ENCODE data around the gene RPRD1B.

Gene RPRD1B

DNA sequence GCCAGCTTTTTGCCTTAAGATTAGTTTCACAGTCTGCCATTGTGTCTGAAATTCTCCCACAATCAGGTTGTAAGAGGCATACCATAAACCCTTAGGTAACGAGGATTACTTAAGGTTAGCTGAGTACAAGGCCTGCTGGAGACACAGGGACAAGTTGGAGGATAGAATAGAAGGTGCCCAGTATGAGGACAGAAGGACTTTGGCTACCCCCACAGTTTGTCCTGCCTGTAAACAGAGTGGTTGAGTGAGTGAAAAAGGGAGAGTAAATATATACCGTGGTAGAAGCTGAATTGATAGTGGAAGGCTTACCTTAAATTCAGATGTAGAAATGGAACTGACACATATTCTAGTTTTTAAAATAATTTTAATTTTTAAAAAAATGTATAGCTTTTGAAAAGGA is 19.3 kb downstream of the RPRD1B start:
- H3K4me3 ChIP-seq (ENCODE audit: low read depth, low read length), result no peak overlapping the region

DNA sequence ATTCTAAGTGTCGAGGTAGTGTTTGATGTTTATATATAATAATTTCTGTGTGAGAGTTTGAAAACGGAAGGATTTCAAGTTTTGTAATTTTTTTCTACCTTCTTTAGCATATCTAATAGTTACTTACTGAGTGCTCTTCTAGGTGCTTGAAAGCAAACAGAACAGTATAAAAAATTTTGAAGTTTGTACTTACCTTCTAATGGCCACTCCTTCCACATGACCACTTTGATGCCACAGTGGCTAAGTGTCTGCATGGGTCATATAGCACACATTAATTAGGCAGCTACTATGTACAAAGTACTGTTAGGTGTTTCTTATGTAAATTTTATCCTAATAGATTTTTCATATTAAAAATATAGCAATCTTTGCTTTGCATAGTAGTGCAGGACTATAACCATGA is 21.1 kb downstream of the RPRD1B start:
- Histone ChIP-seq H3K9me3 (ENCODE audit: control insufficient read depth, low read length) (no peaks in the 10 kb centered on the region), H3K4me2 (ENCODE audit: low read length) (no peak overlapping the region), H3K4me1 (peaks cover 3% of the 10 kb centered on the region), H2AFZ (no peak overlapping the region), H3K79me2 (peaks cover 18% of the 10 kb centered on the region), H3K4me3 (ENCODE audit: low read depth, low read length) (no peak overlapping the region), H3K27me3 (ENCODE audit: control insufficient read depth, insufficient read depth, low read length) (no peaks in the 10 kb centered on the region), H3K27ac (no peak overlapping the region), H3K9ac (no peak overlapping the region), H3K36me3 (ENCODE audit: control insufficient read depth, insufficient read depth, low read length) (no peaks in the 10 kb centered on the region)
- TF ChIP-seq, protein P1, sequence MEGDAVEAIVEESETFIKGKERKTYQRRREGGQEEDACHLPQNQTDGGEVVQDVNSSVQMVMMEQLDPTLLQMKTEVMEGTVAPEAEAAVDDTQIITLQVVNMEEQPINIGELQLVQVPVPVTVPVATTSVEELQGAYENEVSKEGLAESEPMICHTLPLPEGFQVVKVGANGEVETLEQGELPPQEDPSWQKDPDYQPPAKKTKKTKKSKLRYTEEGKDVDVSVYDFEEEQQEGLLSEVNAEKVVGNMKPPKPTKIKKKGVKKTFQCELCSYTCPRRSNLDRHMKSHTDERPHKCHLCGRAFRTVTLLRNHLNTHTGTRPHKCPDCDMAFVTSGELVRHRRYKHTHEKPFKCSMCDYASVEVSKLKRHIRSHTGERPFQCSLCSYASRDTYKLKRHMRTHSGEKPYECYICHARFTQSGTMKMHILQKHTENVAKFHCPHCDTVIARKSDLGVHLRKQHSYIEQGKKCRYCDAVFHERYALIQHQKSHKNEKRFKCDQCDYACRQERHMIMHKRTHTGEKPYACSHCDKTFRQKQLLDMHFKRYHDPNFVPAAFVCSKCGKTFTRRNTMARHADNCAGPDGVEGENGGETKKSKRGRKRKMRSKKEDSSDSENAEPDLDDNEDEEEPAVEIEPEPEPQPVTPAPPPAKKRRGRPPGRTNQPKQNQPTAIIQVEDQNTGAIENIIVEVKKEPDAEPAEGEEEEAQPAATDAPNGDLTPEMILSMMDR (IDR thresholded peaks at IDR 0.05), result no peak

More for the DNA sequence above, 19.3 kb downstream of the RPRD1B start:
- Histone ChIP-seq H3K27ac (no peak overlapping the region), H3K4me2 (ENCODE audit: low read length) (no peak overlapping the region), H2AFZ (no peak overlapping the region), H3K36me3 (ENCODE audit: control insufficient read depth, insufficient read depth, low read length) (no peaks in the 10 kb centered on the region), H3K79me2 (peaks cover 15% of the 10 kb centered on the region), H3K4me1 (peaks cover 3% of the 10 kb centered on the region), H3K9me3 (ENCODE audit: control insufficient read depth, low read length) (no peaks in the 10 kb centered on the region), H3K27me3 (ENCODE audit: control insufficient read depth, insufficient read depth, low read length) (no peaks in the 10 kb centered on the region), H3K9ac (no peak overlapping the region)
- TF ChIP-seq, protein P1 (IDR thresholded peaks at IDR 0.05), result no peak

DNA sequence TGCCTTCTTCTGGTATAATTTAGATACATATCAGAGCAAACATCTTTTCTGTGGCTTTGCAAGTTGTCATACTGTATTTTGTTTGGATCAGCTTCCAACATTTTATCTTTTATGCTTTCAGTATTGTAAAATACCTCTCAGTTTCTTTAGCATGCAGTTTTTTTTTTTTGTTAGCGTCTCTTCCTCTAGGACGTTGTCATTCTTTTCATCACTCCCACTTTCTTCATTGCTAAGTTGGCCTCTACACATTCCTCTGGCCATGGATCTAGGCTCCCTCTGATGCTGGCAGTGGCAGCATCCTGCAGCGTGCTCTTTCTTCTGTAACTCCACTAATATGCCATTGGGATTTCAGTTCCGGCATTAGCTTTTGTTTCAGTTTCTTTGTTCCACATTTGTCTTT is 21.7 kb downstream of the RPRD1B start:
- H3K79me2 ChIP-seq, result peaks cover 12% of the 10 kb centered on the region
- no peak overlapping the region for H3K4me3 ChIP-seq (ENCODE audit: low read depth, low read length)
- no peaks in the 10 kb centered on the region for H3K27me3 ChIP-seq (ENCODE audit: control insufficient read depth, insufficient read depth, low read length)
- no peak overlapping the region for H3K27ac ChIP-seq
- H2AFZ ChIP-seq, result no peak overlapping the region
- H3K9me3 ChIP-seq (ENCODE audit: control insufficient read depth, low read length), result no peaks in the 10 kb centered on the region
- peaks cover 3% of the 10 kb centered on the region for H3K4me1 ChIP-seq
- no peaks in the 10 kb centered on the region for H3K36me3 ChIP-seq (ENCODE audit: control insufficient read depth, insufficient read depth, low read length)
- H3K4me2 ChIP-seq (ENCODE audit: low read length), result no peak overlapping the region
- TF ChIP-seq, protein P1 (IDR thresholded peaks at IDR 0.05), result no peak
- no peak overlapping the region for H3K9ac ChIP-seq

DNA sequence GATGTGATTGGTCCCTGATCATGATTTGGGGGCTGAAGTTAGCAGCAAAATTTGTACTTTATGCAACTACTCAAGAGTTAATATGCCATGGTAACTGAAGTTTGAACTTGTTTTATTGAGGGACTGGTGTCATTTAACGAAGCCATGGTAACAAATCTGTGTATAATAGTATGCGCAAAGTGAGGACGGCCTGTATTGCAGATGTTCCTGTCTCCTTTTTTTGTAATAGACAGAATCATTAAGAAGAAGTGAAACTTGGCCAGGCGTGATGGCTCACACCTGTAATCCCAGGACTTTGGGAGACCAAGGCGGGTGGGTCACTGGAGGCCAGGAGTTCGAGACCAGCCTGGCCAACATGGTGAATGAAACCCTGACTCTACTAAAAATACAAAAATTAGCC is 22.3 kb downstream of the RPRD1B start:
- H3K9ac ChIP-seq, result no peak overlapping the region
- H3K27me3 ChIP-seq (ENCODE audit: control insufficient read depth, insufficient read depth, low read length), result no peaks in the 10 kb centered on the region
- no peak overlapping the region for H3K4me3 ChIP-seq (ENCODE audit: low read depth, low read length)
- no peak overlapping the region for H2AFZ ChIP-seq
- no peaks in the 10 kb centered on the region for H3K36me3 ChIP-seq (ENCODE audit: control insufficient read depth, insufficient read depth, low read length)
- no peaks in the 10 kb centered on the region for H3K9me3 ChIP-seq (ENCODE audit: control insufficient read depth, low read length)
- peaks cover 3% of the 10 kb centered on the region for H3K4me1 ChIP-seq
- TF ChIP-seq, protein P1 (IDR thresholded peaks at IDR 0.05), result no peak
- H3K4me2 ChIP-seq (ENCODE audit: low read length), result no peak overlapping the region
- H3K79me2 ChIP-seq, result peaks cover 12% of the 10 kb centered on the region
- no peak overlapping the region for H3K27ac ChIP-seq

DNA sequence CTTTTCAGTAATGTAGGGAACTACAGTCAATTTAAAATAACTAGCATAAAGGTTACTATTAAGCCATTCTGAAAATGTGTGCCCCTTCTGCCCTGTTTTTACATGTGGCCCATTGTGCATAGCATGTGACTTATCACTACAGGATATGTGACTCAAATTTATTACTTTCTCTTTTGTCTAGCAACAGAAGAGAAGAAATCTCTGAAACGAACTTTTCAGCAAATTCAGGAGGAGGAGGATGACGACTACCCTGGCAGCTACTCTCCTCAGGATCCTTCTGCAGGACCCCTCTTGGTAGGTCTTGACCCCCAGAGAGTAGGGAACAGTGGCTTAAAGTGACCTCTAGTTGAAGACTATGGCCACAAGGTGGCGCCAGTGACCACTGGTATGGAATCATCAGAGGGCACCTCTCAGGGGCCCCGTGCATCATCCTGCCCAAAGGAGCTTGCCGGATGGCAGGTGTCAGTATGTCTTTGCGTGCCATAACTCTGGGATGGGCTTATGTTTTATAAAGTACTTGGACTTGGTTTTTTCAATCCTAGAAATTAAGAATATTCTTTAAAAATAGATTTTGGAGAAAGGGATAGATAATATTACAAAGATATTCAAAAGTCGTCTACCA is 23.9 kb downstream of the RPRD1B start:
- Histone ChIP-seq H3K79me2 (peaks cover 8% of the 10 kb centered on the region), H3K9ac (no peak overlapping the region), H3K36me3 (ENCODE audit: control insufficient read depth, insufficient read depth, low read length) (no peaks in the 10 kb centered on the region), H3K4me1 (peaks cover 3% of the 10 kb centered on the region), H3K27me3 (ENCODE audit: control insufficient read depth, insufficient read depth, low read length) (no peaks in the 10 kb centered on the region), H3K4me2 (ENCODE audit: low read length) (no peak overlapping the region), H3K4me3 (ENCODE audit: low read depth, low read length) (no peak overlapping the region), H3K27ac (no peak overlapping the region), H2AFZ (no peak overlapping the region), H3K9me3 (ENCODE audit: control insufficient read depth, low read length) (no peaks in the 10 kb centered on the region)
- TF ChIP-seq, protein P1 (IDR thresholded peaks at IDR 0.05), result peak; percentile 90
